A549 treated with Mapracorat at 1 μM for 4 hours (cell line): ENCODE results near the gene AP1M2. TPM values are rescaled to one million over a fixed set of nuclear protein-coding genes. Genes with fewer than 3 reads are reported as not detected.

ENCODE experiments used
- total RNA-seq: library from RNA; stranded (reverse); fragments of 200-300 nt; extraction: Qiagen RNA extraction; gene quantifications from 5 replicates; pipeline ENCODE4 v1.2.3, GENCODE V29; 2022

The AP1M2 gene
- 26.8 to 54.6 TPM (median 42.7 TPM) in 5 replicates for total RNA-seq

DNA sequence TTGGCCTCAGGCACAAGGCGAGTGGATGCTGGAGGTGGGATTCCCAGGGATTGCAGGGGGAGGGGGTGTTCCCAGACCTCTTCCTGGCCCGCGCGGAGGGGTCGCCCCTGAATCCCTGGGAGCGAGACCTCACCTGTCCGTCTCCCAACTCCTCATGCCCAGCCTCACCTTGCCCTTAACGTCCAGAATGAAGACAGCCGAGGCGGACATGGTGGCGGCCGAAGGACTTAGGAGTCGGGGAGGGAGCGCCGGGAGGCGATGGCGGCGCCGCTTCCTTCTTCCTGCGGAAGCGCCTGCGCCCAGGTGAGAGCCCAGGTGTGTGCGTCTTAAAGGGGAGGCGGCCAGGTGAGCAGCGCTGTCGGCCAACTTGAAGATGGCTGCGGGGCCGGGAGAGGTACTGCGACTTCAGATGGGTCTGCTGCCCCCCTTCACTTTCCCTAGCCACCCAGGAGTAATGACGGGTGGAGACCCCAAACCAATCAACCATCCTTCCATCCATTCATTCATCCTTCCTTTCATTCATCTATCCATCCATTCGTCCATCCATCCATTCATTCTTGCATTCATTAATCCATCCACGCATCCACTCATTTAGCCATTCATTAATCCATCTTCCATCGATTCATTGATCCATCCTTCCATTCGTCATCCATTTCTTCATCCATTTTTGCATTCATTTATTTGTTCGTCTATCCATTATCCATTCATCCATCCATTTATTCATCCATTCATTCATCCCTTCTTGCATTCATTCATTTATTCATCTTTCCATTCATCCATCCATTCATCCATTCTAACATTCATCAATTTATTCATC, at the start of gene AP1M2:
Gene AP1M2 (minus strand): TSS at position 291 of the 817 bp plus-strand sequence. CDS start 81 bp downstream, at position 210.

DNA sequence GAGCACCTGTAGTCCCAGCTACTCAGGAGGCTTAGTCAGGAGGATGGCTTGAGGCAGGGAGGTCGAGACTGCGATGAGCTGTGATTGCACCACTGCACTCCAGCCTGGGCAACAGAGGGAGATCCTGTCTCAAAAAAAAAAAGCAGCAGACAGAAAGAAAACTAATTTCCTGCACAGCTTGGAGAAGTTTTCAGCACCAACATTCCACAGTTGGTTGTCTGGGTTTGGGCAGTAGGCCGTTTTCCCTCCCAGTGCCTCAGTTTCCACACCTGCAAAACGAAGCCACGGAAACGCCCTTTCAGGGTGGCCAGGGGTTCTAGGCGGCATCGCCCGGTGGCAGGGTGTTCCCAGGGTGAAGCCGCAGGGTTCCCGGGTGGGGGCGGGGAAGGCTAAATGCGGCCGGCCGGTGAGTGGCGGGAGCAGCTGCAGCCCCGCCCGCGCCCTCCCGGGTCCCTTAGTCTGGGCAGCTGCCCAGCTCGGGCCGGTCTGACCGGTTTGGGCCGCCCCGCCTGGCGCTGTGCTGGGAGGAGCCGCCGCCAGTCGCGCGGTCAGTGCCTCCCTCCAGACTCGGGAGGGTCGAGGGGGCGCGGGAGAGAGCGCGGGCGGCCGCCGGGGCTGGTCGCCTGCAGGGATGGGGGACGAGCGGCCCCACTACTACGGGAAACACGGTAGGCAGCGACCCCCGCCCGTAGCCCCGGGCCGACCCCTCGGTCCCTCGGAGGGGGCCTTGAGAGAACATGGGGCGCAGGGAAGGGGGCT, 38.1 kb upstream of the AP1M2 start, which contains the start of gene SLC44A2:
Gene SLC44A2 (plus strand): TSS at position 551 of the 759 bp plus-strand sequence. CDS start 81 bp downstream, at position 632.

DNA sequence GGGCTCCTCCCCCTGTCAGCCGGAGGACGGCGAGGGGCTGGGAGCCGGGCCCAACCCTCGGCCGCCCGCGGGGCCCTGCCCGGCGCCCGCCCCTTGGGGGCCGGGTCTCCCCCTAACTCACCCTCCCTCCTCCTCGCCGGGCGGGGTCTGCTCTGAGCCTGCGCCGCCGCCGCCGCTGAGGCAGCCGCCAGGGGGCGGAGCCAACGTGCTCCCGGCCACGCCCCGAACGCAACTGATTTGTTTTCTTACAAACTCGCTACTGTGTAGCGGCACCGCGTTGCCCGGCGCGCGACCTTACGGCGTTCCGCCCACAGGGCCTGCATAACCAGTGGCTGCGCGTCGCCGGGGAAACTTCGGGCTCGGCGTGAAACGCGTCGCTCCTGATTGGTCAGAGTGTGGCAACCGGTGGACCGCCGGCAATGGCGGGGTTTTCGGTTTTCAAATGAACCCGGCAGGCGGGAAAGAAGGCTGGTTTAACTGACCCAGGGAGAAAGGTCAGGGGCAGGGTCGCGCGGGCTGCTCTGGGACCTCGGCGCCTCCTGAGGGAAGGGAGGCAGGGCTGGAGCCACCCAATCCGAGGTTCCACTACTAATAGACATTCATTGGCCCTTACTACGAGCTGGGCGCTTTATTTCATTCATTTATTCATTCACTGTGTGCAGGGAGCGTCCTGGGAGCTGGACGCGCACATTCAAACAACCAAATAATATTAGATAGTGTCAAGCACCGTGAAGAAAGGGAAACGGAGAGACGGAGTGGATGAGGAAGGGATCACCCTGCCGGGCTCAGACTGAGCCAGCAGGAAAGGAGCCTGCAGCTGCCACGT, 18.1 kb downstream of the AP1M2 start, which contains the start of gene CDKN2D:
Gene CDKN2D (minus strand): TSS at position 154 of the 826 bp plus-strand sequence. CDS start 326 bp downstream, outside the sequence.

DNA sequence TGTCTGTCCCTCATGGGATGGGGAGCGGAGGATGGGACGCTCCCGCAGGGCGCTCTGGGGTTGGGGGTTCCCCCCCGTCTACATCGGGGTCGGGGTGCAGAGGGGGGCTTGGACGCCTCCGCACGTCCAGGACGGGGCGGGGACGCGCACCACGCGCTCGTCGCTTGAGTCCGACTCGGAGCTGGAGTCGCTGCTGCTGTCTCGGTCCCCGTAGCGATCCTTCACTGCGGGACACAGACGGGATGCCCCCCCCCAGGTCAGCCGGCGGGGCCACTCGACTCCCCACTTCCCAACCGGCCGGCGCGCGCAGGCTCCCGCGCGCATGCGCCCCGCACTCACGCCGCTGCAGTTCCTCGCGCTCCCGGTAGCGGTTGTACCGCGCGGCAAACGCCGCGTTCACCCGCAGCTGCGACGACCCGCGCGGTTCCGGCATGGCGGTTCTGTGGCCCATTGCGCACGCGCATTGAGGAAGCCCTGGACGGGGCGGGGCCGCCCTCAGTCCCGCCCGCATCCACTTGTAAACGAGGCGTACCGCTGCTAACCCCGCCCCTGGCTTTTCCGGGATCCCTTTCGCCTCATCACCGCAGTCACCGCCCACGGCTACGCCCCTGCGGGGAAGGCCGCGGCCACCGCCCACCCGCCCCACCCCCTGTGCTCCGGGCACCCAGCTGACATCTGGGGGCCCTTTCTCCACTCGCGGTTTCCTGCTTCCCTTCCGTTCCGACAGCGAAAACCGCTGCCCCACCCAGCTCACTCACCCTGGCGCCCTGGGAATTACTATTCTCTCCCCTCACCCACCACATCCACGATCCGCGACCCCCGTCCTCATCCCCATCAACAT, 21.3 kb downstream of the AP1M2 start, which contains the start of gene KRI1:
Gene KRI1 (minus strand): TSS at position 444 of the 841 bp plus-strand sequence. CDS start 11 bp downstream, at position 433.

DNA sequence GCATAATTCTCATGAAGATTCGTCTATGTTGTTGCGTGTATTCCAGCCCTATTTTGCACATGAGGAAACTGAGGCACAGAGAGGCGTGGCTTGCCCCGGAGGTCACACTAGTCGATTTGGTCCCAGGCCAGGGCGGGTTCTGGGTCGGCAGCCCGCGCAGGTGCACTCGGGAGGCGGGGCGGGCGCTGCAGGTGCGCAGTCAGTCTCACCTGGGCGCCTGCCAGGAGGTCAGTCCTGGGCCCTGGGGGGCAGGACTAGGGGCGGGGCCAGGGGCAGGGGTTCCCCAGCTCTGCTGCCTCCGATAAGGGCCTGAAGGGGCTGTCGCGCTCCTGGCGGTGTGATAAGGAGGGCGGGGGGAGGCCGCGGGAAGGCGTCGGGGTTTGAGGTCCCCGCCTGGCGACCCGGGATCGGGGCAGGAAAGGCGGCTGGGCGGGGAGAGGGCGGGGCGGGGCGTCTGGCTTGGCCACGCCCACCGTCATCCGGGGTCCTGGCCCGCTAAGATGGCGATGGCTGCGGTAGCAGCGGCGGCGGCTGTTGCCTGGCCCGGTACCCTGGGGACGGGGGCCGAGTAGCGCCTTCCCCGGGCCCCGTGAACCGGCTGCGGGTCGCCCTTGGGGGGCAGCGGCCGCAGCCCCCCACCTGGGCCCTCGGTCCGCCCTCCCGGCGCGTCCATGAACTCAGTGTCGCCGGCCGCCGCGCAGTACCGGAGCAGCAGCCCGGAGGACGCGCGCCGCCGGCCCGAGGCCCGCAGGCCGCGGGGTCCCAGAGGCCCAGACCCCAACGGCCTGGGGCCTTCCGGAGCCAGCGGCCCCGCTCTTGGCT, 43.5 kb downstream of the AP1M2 start, which contains the start of gene ATG4D:
Gene ATG4D (plus strand): TSS at position 485 of the 822 bp plus-strand sequence. CDS start 187 bp downstream, at position 672.

Other genes starting within 250 kb of the AP1M2 start
- gene ICAM3, start 247.7 kb downstream of the AP1M2 start, total RNA-seq = 5.4 to 10.2 TPM (median 8.5 TPM) in 5 replicates
- 28.5 to 52.2 TPM (median 42.1 TPM) in 5 replicates for gene TYK2, start 206.7 kb downstream of the AP1M2 start, total RNA-seq
- gene CDC37, start 183.8 kb downstream of the AP1M2 start, total RNA-seq = 167 to 206 TPM (median 175 TPM) in 5 replicates
- gene PDE4A, start 166.8 kb downstream of the AP1M2 start, total RNA-seq = 3.5 to 4.7 TPM (median 4.3 TPM) in 5 replicates
- 47.6 to 59.3 TPM (median 55.4 TPM) in 5 replicates for gene KEAP1, start 84.0 kb downstream of the AP1M2 start, total RNA-seq
- 1.2 to 2.0 TPM (median 1.5 TPM) in 5 replicates for gene S1PR5, start 69.9 kb downstream of the AP1M2 start, total RNA-seq
- gene ATG4D, start 43.4 kb downstream of the AP1M2 start, total RNA-seq = 15.2 to 25.8 TPM (median 20.7 TPM) in 5 replicates
- 13.9 to 16.6 TPM (median 16.0 TPM) in 5 replicates for gene KRI1, start 21.3 kb downstream of the AP1M2 start, total RNA-seq
- gene CDKN2D, start 18.3 kb downstream of the AP1M2 start, total RNA-seq = 4.9 to 7.5 TPM (median 6.7 TPM) in 5 replicates
- 6.8 to 8.0 TPM (median 7.3 TPM) in 5 replicates for gene SLC44A2, start 38.2 kb upstream of the AP1M2 start, total RNA-seq
- gene ILF3, start 67.0 kb upstream of the AP1M2 start, total RNA-seq = 155 to 172 TPM (median 168 TPM) in 5 replicates
- 30.8 to 38.5 TPM (median 33.6 TPM) in 5 replicates for gene QTRT1, start 114.1 kb upstream of the AP1M2 start, total RNA-seq
- 45.3 to 56.4 TPM (median 55.6 TPM) in 5 replicates for gene DNM2, start 130.8 kb upstream of the AP1M2 start, total RNA-seq
- gene TMED1, start 248.9 kb upstream of the AP1M2 start, total RNA-seq = 22.2 to 31.8 TPM (median 30.5 TPM) in 5 replicates